GM12878 (cell line): Measurements from ENCODE around the gene PRDM4. TPM values are rescaled to one million over a fixed set of nuclear protein-coding genes. Genes with fewer than 3 reads are reported as not detected.

ENCODE experiments used
- ATAC-seq: fragments of 200-7000 bp; cut with Tn5 transposase; 3 replicates; pipeline ENCODE4 v1.9.1; 2020; ENCODE audit warnings: mild to moderate bottlenecking, moderate library complexity
- BruUV-seq: library from RNA; stranded (reverse); fragments of 400-500 nt; replicated peaks from 2 replicates; lab custom pipeline; 2021; lab: Mats Ljungman, UMichigan
- CTCF ChIA-PET: fragments of 300-600 bp; sonication (Branson Sonifier 250); formaldehyde crosslinking; extraction: SDS; loops from one replicate; lab custom pipeline; 2021; ENCODE audit warnings: inconsistent platforms; lab: Yijun Ruan, JAX
- POLR2A ChIA-PET: fragments of 350-600 bp; formaldehyde crosslinking; extraction: SDS; loops from one replicate; lab custom pipeline; 2021; ENCODE audit warnings: inconsistent platforms; lab: Charles Lee
- RAD21 ChIA-PET: fragments of 300-600 bp; sonication (Branson Sonifier 250); formaldehyde crosslinking; loops from one replicate; lab custom pipeline; 2023; ENCODE audit warnings: antibody characterized with exemption; ENCODE audit not compliant: unreplicated experiment; lab: Charles Lee
- SMC1A ChIA-PET: fragments of 300-600 bp; sonication (Branson Sonifier 250); formaldehyde crosslinking; loops from one replicate; lab custom pipeline; 2023; ENCODE audit not compliant: unreplicated experiment, uncharacterized antibody; lab: Charles Lee
- DNase-seq: peaks from one replicate; pipeline ENCODE4 v3.0.0-alpha.2; 2011; ENCODE audit warnings: low read depth, low spot score
- FAIRE-seq: peaks from 3 replicates; lab custom pipeline; 2011; peaks lifted over from hg19 to GRCh38; lab: Jason Lieb, UNC
- H2AFZ ChIP-seq: 2 replicates; pipeline ENCODE4 v1.6.0; 2011; ENCODE audit warnings: low read depth, low read length, control low read depth; ENCODE audit not compliant: control insufficient read depth
- H3K27ac ChIP-seq: 2 replicates; pipeline ENCODE4 v1.5.1; 2011; ENCODE audit warnings: control low read depth; ENCODE audit not compliant: control insufficient read depth, insufficient read depth
- H3K27me3 ChIP-seq, 2 experiments: replicated peaks in 1 of 2; 2 replicates each; pipeline versions ENCODE4 v1.6.0 to v1.6.1; 2011; ENCODE audit warnings: low read length in 1 of 2; ENCODE audit not compliant: control insufficient read depth in 2 of 2, insufficient read depth in 2 of 2
- H3K36me3 ChIP-seq, 2 experiments: 2 replicates each; pipeline ENCODE4 v1.5.1; 2011; ENCODE audit warnings: low read length in 1 of 2; ENCODE audit not compliant: control insufficient read depth in 2 of 2, insufficient read depth in 2 of 2
- H3K4me1 ChIP-seq: 2 replicates; pipeline ENCODE4 v1.6.1; 2011; ENCODE audit warnings: mild to moderate bottlenecking, low read length, moderate library complexity, mixed read lengths; ENCODE audit not compliant: control insufficient read depth, insufficient read depth
- H3K4me2 ChIP-seq: 2 replicates; pipeline ENCODE4 v1.6.0; 2011; ENCODE audit warnings: control low read depth; ENCODE audit not compliant: control insufficient read depth, insufficient read depth
- H3K4me3 ChIP-seq: fragments of 200-600 bp; sonication (generic); 2 replicates; pipeline ENCODE4 v1.5.1; 2016
- H3K79me2 ChIP-seq: 2 replicates; pipeline ENCODE4 v1.6.0; 2011; ENCODE audit warnings: low read length; ENCODE audit not compliant: control insufficient read depth, insufficient read depth
- H3K9ac ChIP-seq: 2 replicates; pipeline ENCODE4 v1.8.0; 2011; ENCODE audit warnings: low read length, control low read depth, mixed read lengths; ENCODE audit not compliant: control insufficient read depth, insufficient read depth
- H3K9me3 ChIP-seq: replicated peaks from 3 replicates; pipeline ENCODE4 v1.5.1; 2011; ENCODE audit warnings: mild to moderate bottlenecking, low read length; ENCODE audit not compliant: control insufficient read depth, insufficient read depth
- H4K20me1 ChIP-seq: 2 replicates; pipeline ENCODE4 v1.6.0; 2011; ENCODE audit not compliant: control insufficient read depth, insufficient read depth
- BCL11A ChIP-seq: IDR thresholded peaks from 2 replicates; pipeline ENCODE4 v1.6.1; 2011; ENCODE audit warnings: low read depth, low read length
- KDM1A ChIP-seq: fragments of 200-600 bp; sonication (generic); IDR thresholded peaks from 2 replicates; pipeline ENCODE4 v1.6.1; 2016; ENCODE audit warnings: borderline replicate concordance
- RBBP5 ChIP-seq: fragments of 200-600 bp; sonication (generic); conservative IDR thresholded peaks from 2 replicates; pipeline ENCODE4 v1.6.1; 2016
- WGBS: methylation state at CpG from one replicate; pipeline ENCODE4 v1.1.6; 2016; ENCODE audit warnings: low lambda C conversion rate; ENCODE audit not compliant: insufficient replicate concordance, insufficient coverage; ENCODE audit errors: missing lambda C conversion rate; 5-methylcytosine and 5-hydroxymethylcytosine counted together
- in situ Hi-C: fragments of 300-500 bp; cut with MboI; formaldehyde crosslinking; loops from 9 replicates; pipeline ENCODE4 v1.14.3; 2018; ENCODE audit warnings: mixed read lengths
- intact Hi-C: fragments of 100-400 bp; cut with micrococcal nuclease; formaldehyde crosslinking; loops from one replicate; pipeline ENCODE4 v1.14.2; 2022; ENCODE audit not compliant: unreplicated experiment
- polyA plus RNA-seq, 11 experiments: library from polyadenylated mRNA; depleted of rRNA in 4 of 11; unstranded in 6 of 11; stranded (reverse) in 5 of 11; fragments of >200 nt; fragmentation: Nextera tagmentation in 4 of 11; fragmentation: Illumina TruSeq in 1 of 11; extraction: Ambion mirVana in 4 of 11; extraction: Trizol in 1 of 11; gene quantifications; 1 replicate in 1 of 11; 2 replicates in 10 of 11; pipeline versions ENCODE4 v1.2.1 to v1.2.3, GENCODE V29; 2011 to 2016; ENCODE audit warnings: inconsistent platforms in 2 of 11, missing spikeins in 2 of 11, low read depth in 1 of 11
- total RNA-seq, 4 experiments: library from RNA; depleted of rRNA in 3 of 4; stranded (reverse); fragments of >200 nt in 3 of 4; fragmentation: Illumina TruSeq in 1 of 4; extraction: Trizol in 1 of 4; gene quantifications; 2 replicates each; pipeline versions ENCODE4 v1.2.1 to v1.2.3, GENCODE V29; 2013 to 2021
- TF ChIP-seq, protein P1 (sequence below): fragments of 450-650 bp; IDR thresholded peaks from 2 replicates; pipeline ENCODE4 v1.6.1; 2017; ENCODE audit warnings: mild to moderate bottlenecking, moderate library complexity

Gene PRDM4
- total and polyA plus RNA-seq, 10 of the 15 experiments (the other 5 are each of a cell fraction or from before 2014, with no cell fraction given): 5.1 to 22.2 (median 15.0) TPM

DNA sequence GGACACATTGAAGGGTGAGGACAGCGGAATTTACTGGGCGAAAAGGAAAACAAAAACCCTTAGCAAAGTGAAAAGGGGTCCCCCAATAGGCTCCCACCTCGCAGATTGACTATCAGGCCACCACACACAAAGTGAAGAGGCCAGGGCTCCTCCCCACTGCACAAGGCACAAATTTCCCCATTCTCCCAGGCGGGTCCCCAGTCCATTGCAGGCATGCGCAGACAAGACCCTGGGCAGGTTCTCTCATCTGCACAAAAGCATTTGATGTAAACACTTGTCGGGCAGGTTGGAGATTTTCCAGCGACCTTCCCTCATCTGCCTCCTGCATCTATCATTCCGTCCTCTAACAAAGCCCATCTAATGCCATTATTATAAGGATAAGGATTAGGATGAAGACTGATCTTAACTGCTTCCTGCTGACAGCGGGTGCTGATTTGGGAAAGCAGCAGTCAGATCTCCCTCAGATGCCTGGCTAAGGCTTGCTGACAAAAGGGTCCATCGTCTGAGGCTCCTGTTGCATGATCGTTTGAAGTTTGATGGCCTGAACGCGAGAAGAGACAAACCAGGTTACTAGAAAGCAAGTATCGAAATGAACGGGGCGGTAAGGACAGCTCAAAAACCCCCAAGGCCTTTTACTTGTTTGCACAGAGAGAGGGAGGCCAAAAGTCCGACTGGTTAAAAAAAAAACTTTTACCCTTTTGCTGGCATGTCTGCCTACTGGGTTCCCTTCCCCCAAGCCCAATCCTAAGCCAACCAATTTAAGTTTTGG is 27.9 kb upstream of the PRDM4 start:
- Histone ChIP-seq H3K9ac (no peak overlapping the region), H3K79me2 (no peaks in the 10 kb centered on the region), H2AFZ (no peak overlapping the region), H3K9me3 (peaks cover 5% of the 10 kb centered on the region; the same call in 2 of the 3 replicates), H3K4me2 (no peak overlapping the region), H3K27ac (no peak overlapping the region), H3K36me3 (no peaks in the 10 kb centered on the region), H3K4me3 (no peak overlapping the region), H4K20me1 (no peaks in the 10 kb centered on the region), H3K4me1 (peaks cover 8% of the 10 kb centered on the region; the same call in 1 of the 2 replicates), H3K27me3 (peaks cover 0 to 3% of the 10 kb centered on the region in 2 experiments; a peak in 2 of 4 replicates)
- ChIA-PET SMC1A (no interaction called here), POLR2A (no interaction called here), RAD21 (no interaction called here), CTCF (no interaction called here)
- no TSS peak for BruUV-seq
- FAIRE-seq (no peak), DNase-seq (no peak), ATAC-seq (no peak)
- in situ Hi-C loops: no loop called here
- intact Hi-C loops: no loop called here
- TF ChIP-seq, protein P1, sequence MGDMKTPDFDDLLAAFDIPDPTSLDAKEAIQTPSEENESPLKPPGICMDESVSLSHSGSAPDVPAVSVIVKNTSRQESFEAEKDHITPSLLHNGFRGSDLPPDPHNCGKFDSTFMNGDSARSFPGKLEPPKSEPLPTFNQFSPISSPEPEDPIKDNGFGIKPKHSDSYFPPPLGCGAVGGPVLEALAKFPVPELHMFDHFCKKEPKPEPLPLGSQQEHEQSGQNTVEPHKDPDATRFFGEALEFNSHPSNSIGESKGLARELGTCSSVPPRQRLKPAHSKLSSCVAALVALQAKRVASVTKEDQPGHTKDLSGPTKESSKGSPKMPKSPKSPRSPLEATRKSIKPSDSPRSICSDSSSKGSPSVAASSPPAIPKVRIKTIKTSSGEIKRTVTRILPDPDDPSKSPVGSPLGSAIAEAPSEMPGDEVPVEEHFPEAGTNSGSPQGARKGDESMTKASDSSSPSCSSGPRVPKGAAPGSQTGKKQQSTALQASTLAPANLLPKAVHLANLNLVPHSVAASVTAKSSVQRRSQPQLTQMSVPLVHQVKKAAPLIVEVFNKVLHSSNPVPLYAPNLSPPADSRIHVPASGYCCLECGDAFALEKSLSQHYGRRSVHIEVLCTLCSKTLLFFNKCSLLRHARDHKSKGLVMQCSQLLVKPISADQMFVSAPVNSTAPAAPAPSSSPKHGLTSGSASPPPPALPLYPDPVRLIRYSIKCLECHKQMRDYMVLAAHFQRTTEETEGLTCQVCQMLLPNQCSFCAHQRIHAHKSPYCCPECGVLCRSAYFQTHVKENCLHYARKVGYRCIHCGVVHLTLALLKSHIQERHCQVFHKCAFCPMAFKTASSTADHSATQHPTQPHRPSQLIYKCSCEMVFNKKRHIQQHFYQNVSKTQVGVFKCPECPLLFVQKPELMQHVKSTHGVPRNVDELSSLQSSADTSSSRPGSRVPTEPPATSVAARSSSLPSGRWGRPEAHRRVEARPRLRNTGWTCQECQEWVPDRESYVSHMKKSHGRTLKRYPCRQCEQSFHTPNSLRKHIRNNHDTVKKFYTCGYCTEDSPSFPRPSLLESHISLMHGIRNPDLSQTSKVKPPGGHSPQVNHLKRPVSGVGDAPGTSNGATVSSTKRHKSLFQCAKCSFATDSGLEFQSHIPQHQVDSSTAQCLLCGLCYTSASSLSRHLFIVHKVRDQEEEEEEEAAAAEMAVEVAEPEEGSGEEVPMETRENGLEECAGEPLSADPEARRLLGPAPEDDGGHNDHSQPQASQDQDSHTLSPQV: no peak
- TF ChIP-seq BCL11A (no peak), RBBP5 (no peak), KDM1A (no peak)
- 58% methylated on average over 17 of the region's 17 CpGs for WGBS
